ENCODE data around the gene RHOB.

Gene RHOB

GRCh38 chr2:20422402-20423271 is 24.2 kb upstream of the RHOB start:
- no peaks in the 10 kb centered on the region for H3K36me3 ChIP-seq (ENCODE audit: control insufficient read depth, insufficient read depth, low read length)
- H3K9me3 ChIP-seq (ENCODE audit: control insufficient read depth, low read length) = no peaks in the 10 kb centered on the region
- WGBS, 2 experiments (ENCODE audit: insufficient coverage in 2 of 2) = 77 to 89% methylated on average over 7 to 9 of the region's 11 CpGs
- H3K4me3 ChIP-seq (ENCODE audit: extremely low read depth, insufficient read depth, low read length, poor library complexity, severe bottlenecking) = no peak overlapping the region
- no peak overlapping the region for H3K27ac ChIP-seq (ENCODE audit: low read depth, low read length, severe bottlenecking)
- H3K4me1 ChIP-seq (ENCODE audit: control insufficient read depth, insufficient read depth, low read length, poor library complexity, severe bottlenecking) = peaks cover 21% of the 10 kb centered on the region

GRCh38 chr2:20423359-20423758 is 23.5 kb upstream of the RHOB start:
- WGBS, 2 experiments (ENCODE audit: insufficient coverage in 2 of 2) = 88% methylated on average over 3 to 6 of the region's 6 CpGs
- Histone ChIP-seq H3K36me3 (ENCODE audit: control insufficient read depth, insufficient read depth, low read length) (no peaks in the 10 kb centered on the region), H3K27ac (ENCODE audit: low read depth, low read length, severe bottlenecking) (no peak overlapping the region), H3K9me3 (ENCODE audit: control insufficient read depth, low read length) (no peaks in the 10 kb centered on the region), H3K4me1 (ENCODE audit: control insufficient read depth, insufficient read depth, low read length, poor library complexity, severe bottlenecking) (peaks cover 21% of the 10 kb centered on the region), H3K4me3 (ENCODE audit: extremely low read depth, insufficient read depth, low read length, poor library complexity, severe bottlenecking) (no peak overlapping the region)

GRCh38 chr2:20423847-20424246 is 23.0 kb upstream of the RHOB start:
- no peaks in the 10 kb centered on the region for H3K9me3 ChIP-seq (ENCODE audit: control insufficient read depth, low read length)
- peaks cover 21% of the 10 kb centered on the region for H3K4me1 ChIP-seq (ENCODE audit: control insufficient read depth, insufficient read depth, low read length, poor library complexity, severe bottlenecking)
- WGBS, 2 experiments (ENCODE audit: insufficient coverage in 2 of 2) = 90 to 100% methylated on average over 2 of the region's 2 CpGs
- no peak overlapping the region for H3K4me3 ChIP-seq (ENCODE audit: extremely low read depth, insufficient read depth, low read length, poor library complexity, severe bottlenecking)
- H3K36me3 ChIP-seq (ENCODE audit: control insufficient read depth, insufficient read depth, low read length) = no peaks in the 10 kb centered on the region
- H3K27ac ChIP-seq (ENCODE audit: low read depth, low read length, severe bottlenecking) = no peak overlapping the region

GRCh38 chr2:20424300-20425290 is 22.3 kb upstream of the RHOB start:
- Histone ChIP-seq H3K36me3 (ENCODE audit: control insufficient read depth, insufficient read depth, low read length) (no peaks in the 10 kb centered on the region), H3K4me1 (ENCODE audit: control insufficient read depth, insufficient read depth, low read length, poor library complexity, severe bottlenecking) (peaks cover 17% of the 10 kb centered on the region), H3K9me3 (ENCODE audit: control insufficient read depth, low read length) (no peaks in the 10 kb centered on the region), H3K4me3 (ENCODE audit: extremely low read depth, insufficient read depth, low read length, poor library complexity, severe bottlenecking) (no peak overlapping the region), H3K27ac (ENCODE audit: low read depth, low read length, severe bottlenecking) (peak overlapping the region; percentile 83)
- WGBS, 2 experiments (ENCODE audit: insufficient coverage in 2 of 2) = 44 to 83% methylated on average over 4 to 14 of the region's 15 CpGs

DNA sequence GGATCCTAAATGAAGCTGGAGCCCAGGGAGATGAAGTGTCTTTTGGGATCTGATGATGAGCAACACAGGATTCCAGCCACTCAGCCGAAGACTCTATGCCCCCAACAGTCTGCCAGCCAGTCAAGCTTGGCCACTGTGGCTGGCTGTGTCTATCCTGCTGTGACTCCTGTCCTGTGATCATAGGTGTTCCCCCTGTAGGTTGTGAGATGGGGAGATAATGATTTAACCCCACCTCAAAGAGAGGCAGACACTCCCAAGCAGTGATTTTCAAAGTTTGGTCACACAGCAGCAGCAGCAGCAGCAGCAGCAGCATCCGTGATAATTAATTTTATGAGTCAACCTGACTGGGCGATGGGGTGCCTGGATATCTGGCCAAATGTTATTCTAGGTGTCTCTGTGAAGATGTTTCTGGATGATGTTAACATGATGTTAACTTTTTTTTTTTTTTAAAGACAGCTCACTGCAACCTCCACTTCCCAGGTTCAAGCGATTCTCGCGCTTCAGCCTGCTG is 21.4 kb upstream of the RHOB start:
- Histone ChIP-seq H3K4me1 (ENCODE audit: control insufficient read depth, insufficient read depth, low read length, poor library complexity, severe bottlenecking) (peaks cover 17% of the 10 kb centered on the region), H3K9me3 (ENCODE audit: control insufficient read depth, low read length) (no peaks in the 10 kb centered on the region), H3K36me3 (ENCODE audit: control insufficient read depth, insufficient read depth, low read length) (no peaks in the 10 kb centered on the region), H3K4me3 (ENCODE audit: extremely low read depth, insufficient read depth, low read length, poor library complexity, severe bottlenecking) (no peak overlapping the region), H3K27ac (ENCODE audit: low read depth, low read length, severe bottlenecking) (peak overlapping the region; percentile 83)
- 88 to 100% methylated on average over 2 of the region's 6 CpGs for WGBS, 2 experiments (ENCODE audit: insufficient coverage in 2 of 2)

- no peak overlapping the region for H3K27ac ChIP-seq (ENCODE audit: low read depth, low read length, severe bottlenecking)
- H3K36me3 ChIP-seq (ENCODE audit: control insufficient read depth, insufficient read depth, low read length) = no peaks in the 10 kb centered on the region
- H3K4me3 ChIP-seq (ENCODE audit: extremely low read depth, insufficient read depth, low read length, poor library complexity, severe bottlenecking) = no peak overlapping the region
- H3K9me3 ChIP-seq (ENCODE audit: control insufficient read depth, low read length) = no peaks in the 10 kb centered on the region
- WGBS, 2 experiments (ENCODE audit: insufficient coverage in 2 of 2) = 92 to 100% methylated on average over 2 of the region's 2 CpGs
- H3K4me1 ChIP-seq (ENCODE audit: control insufficient read depth, insufficient read depth, low read length, poor library complexity, severe bottlenecking) = peaks cover 21% of the 10 kb centered on the region
Observed at GRCh38 chr2:20425884-20426283, 21.0 kb upstream of the RHOB start.

DNA sequence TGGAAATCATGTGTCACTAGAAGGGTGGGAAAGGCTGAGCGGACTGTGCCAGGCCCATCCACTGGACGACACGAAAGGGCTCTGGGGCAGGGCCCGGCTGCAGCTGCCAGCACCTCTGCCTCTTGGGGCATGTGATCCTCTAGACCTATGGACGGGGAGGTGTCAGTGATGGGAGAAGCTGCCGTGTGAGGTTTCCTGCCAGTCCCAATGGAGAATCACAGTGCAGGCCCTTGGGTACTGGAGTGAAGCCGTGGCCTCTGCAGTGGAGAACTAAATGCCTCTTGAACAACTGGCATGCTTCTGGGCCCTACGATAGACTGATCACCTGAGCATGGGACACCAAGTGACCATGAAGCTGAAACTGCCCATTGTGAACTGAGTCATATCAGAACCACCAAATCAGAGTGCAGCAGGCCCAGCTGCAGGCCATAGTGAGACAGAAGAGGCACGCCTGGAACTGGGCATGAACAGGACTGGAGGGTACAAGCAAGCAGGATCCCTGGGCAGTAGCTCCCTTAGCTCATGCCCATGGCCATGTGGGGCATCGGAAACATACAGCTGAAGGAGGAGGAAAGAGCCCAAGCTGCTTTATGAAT is 18.8 kb upstream of the RHOB start:
- no peak overlapping the region for H3K27ac ChIP-seq (ENCODE audit: low read depth, low read length, severe bottlenecking)
- no peaks in the 10 kb centered on the region for H3K9me3 ChIP-seq (ENCODE audit: control insufficient read depth, low read length)
- H3K36me3 ChIP-seq (ENCODE audit: control insufficient read depth, insufficient read depth, low read length) = no peaks in the 10 kb centered on the region
- H3K4me3 ChIP-seq (ENCODE audit: extremely low read depth, insufficient read depth, low read length, poor library complexity, severe bottlenecking) = no peak overlapping the region
- 88 to 90% methylated on average over 10 of the region's 10 CpGs for WGBS, 2 experiments (ENCODE audit: insufficient coverage in 2 of 2)
- H3K4me1 ChIP-seq (ENCODE audit: control insufficient read depth, insufficient read depth, low read length, poor library complexity, severe bottlenecking) = peaks cover 23% of the 10 kb centered on the region

DNA sequence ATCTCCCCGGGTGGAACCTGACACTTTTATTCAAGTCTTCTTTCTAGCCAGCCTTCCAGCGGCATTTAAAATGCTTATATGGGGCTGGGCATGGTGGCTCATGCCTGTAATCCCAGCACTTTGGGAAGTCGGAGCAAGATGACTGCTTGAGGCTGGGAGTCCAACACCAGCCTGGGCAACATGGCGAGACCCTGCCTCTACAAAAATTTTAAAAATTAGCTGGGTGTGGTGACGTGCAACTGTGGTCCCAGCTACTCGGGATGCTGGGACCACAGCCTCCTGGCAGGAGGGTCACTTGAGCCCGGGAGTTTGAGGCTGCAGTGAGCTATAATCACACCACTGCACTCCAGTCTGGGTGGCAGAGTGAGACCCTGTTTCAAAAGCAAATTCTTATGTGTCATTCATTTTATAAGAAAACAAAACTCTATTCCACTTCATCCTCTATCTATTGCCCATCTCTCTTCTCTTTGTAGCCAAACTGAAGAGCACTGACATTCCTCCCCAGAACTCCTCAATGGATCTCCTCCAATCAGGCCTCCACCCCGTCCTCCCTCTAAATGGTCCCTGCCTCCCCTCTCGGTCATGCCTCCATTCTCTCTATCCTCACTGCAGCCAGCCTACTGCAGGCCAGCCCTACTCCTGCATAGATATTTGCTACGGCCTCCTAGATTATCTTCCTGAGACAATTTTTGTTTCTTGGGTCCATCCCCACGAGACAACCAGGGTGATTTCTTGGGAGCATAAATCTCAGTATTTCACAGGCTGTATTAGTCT is 18.0 kb upstream of the RHOB start:
- Histone ChIP-seq H3K9me3 (ENCODE audit: control insufficient read depth, low read length) (no peaks in the 10 kb centered on the region), H3K36me3 (ENCODE audit: control insufficient read depth, insufficient read depth, low read length) (no peaks in the 10 kb centered on the region), H3K27ac (ENCODE audit: low read depth, low read length, severe bottlenecking) (no peak overlapping the region), H3K4me3 (ENCODE audit: extremely low read depth, insufficient read depth, low read length, poor library complexity, severe bottlenecking) (no peak overlapping the region), H3K4me1 (ENCODE audit: control insufficient read depth, insufficient read depth, low read length, poor library complexity, severe bottlenecking) (peaks cover 18% of the 10 kb centered on the region)
- WGBS, 2 experiments (ENCODE audit: insufficient coverage in 2 of 2) = 89 to 92% methylated on average over 9 to 10 of the region's 11 CpGs

- 92% methylated on average over 1 of the region's 1 CpG; no CpG with 5 or more reads in 1 of the 2 experiments for WGBS, 2 experiments (ENCODE audit: insufficient coverage in 2 of 2)
Observed at GRCh38 chr2:20429528-20429927, 17.3 kb upstream of the RHOB start.

DNA sequence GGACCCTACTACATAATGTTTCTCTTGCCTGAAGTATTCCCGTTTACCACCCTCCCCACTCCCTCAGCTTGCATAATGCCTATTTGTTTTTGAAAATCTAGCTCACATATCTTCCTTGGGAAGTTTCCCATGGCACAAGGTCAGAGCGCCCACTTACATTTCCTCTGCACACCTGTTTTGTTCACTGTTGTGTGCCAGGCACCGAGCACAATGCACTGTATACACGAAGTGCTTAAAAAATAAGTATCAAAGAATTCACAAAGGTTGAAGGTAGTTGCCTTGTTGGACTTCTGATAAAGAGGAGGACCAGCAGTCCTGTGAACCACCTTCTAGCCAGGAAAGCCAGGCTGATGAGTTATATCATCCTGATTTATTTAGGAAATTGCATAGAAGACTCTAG is 16.8 kb upstream of the RHOB start:
- Histone ChIP-seq H3K4me1 (ENCODE audit: control insufficient read depth, insufficient read depth, low read length, poor library complexity, severe bottlenecking) (peaks cover 8% of the 10 kb centered on the region), H3K27ac (ENCODE audit: low read depth, low read length, severe bottlenecking) (no peak overlapping the region), H3K36me3 (ENCODE audit: control insufficient read depth, insufficient read depth, low read length) (no peaks in the 10 kb centered on the region), H3K4me3 (ENCODE audit: extremely low read depth, insufficient read depth, low read length, poor library complexity, severe bottlenecking) (no peak overlapping the region), H3K9me3 (ENCODE audit: control insufficient read depth, low read length) (no peaks in the 10 kb centered on the region)
- WGBS, 2 experiments (ENCODE audit: insufficient coverage in 2 of 2) = 95 to 96% methylated on average over 2 to 3 of the region's 4 CpGs

More at GRCh38 chr2:20429528-20429927, 17.3 kb upstream of the RHOB start:
- H3K36me3 ChIP-seq (ENCODE audit: control insufficient read depth, insufficient read depth, low read length) = no peaks in the 10 kb centered on the region
- peaks cover 13% of the 10 kb centered on the region for H3K4me1 ChIP-seq (ENCODE audit: control insufficient read depth, insufficient read depth, low read length, poor library complexity, severe bottlenecking)
- H3K27ac ChIP-seq (ENCODE audit: low read depth, low read length, severe bottlenecking) = no peak overlapping the region
- no peak overlapping the region for H3K4me3 ChIP-seq (ENCODE audit: extremely low read depth, insufficient read depth, low read length, poor library complexity, severe bottlenecking)
- H3K9me3 ChIP-seq (ENCODE audit: control insufficient read depth, low read length) = no peaks in the 10 kb centered on the region

All from mesodermal cell (in vitro differentiated cells).